IMR-90 (cell line): ENCODE data around the gene SLC25A44. TPM values are rescaled to one million over a fixed set of nuclear protein-coding genes. Genes with fewer than 3 reads are reported as not detected.

Experiments used
- ATAC-seq: fragments of 200-7000 bp; cut with Tn5 transposase; 2 replicates; pipeline ENCODE4 v1.9.1; 2020; ENCODE audit warnings: low read depth, mild to moderate bottlenecking, moderate library complexity
- BruUV-seq: library from RNA; stranded (reverse); fragments of 400-500 nt; replicated peaks from 2 replicates; lab custom pipeline; 2021; lab: Mats Ljungman, UMichigan
- CTCF ChIA-PET: fragments of 300-600 bp; formaldehyde crosslinking; extraction: SDS; loops from one replicate; lab custom pipeline; 2021; ENCODE audit warnings: antibody characterized with exemption; lab: Yijun Ruan, JAX
- POLR2A ChIA-PET: fragments of 300-600 bp; sonication (Branson Sonifier 250); formaldehyde crosslinking; loops from one replicate; lab custom pipeline; 2022; ENCODE audit warnings: antibody characterized with exemption; ENCODE audit not compliant: unreplicated experiment; lab: Charles Lee
- DNase-seq: peaks from one replicate; pipeline ENCODE4 v3.0.0; 2013
- H2AFZ ChIP-seq: replicated peaks from 2 replicates; pipeline ENCODE3; 2013; ENCODE audit warnings: low read length, mild to moderate bottlenecking; ENCODE audit not compliant: poor library complexity
- H2AK5ac ChIP-seq: 2 replicates; pipeline ENCODE4 v1.6.1; 2013; ENCODE audit warnings: low read depth, low read length, inconsistent platforms
- H2AK9ac ChIP-seq: replicated peaks from 2 replicates; pipeline ENCODE3; 2013; ENCODE audit warnings: mild to moderate bottlenecking, low read depth, low read length, moderate library complexity; ENCODE audit not compliant: poor library complexity
- H2BK120ac ChIP-seq: 2 replicates; pipeline ENCODE4 v1.6.1; 2013; ENCODE audit warnings: low read depth, low read length, inconsistent platforms
- H2BK15ac ChIP-seq: 3 replicates; pipeline ENCODE4 v1.6.1; 2013; ENCODE audit warnings: low read depth, low read length, inconsistent platforms
- H2BK20ac ChIP-seq: 2 replicates; pipeline ENCODE4 v1.6.1; 2013; ENCODE audit warnings: low read depth, mild to moderate bottlenecking, inconsistent platforms, low read length, moderate library complexity
- H2BK5ac ChIP-seq: 2 replicates; pipeline ENCODE4 v1.6.1; 2013; ENCODE audit warnings: mild to moderate bottlenecking, low read depth, low read length, inconsistent platforms; ENCODE audit not compliant: poor library complexity, severe bottlenecking
- H3K14ac ChIP-seq: replicated peaks from 2 replicates; pipeline ENCODE4 v1.6.1; 2013; ENCODE audit warnings: low read depth, low read length, inconsistent platforms
- H3K18ac ChIP-seq: 2 replicates; pipeline ENCODE4 v1.6.1; 2013; ENCODE audit warnings: low read depth, low read length, control low read depth
- H3K23ac ChIP-seq: 2 replicates; pipeline ENCODE4 v1.6.1; 2013; ENCODE audit warnings: low read depth, low read length, inconsistent platforms
- H3K27ac ChIP-seq: 2 replicates; pipeline ENCODE4 v1.5.1; 2013; ENCODE audit warnings: mild to moderate bottlenecking, control low read depth, low read length; ENCODE audit not compliant: insufficient read depth
- H3K27me3 ChIP-seq: 2 replicates; pipeline ENCODE4 v1.6.1; 2013; ENCODE audit warnings: low read length; ENCODE audit not compliant: control insufficient read depth, insufficient read depth
- H3K36me3 ChIP-seq: 2 replicates; pipeline ENCODE4 v1.6.1; 2013; ENCODE audit warnings: low read length, mixed read lengths; ENCODE audit not compliant: control insufficient read depth, insufficient read depth
- H3K4ac ChIP-seq: 2 replicates; pipeline ENCODE4 v1.6.1; 2013; ENCODE audit warnings: low read depth, low read length, inconsistent platforms
- H3K4me1 ChIP-seq: 2 replicates; pipeline ENCODE4 v1.6.1; 2013; ENCODE audit warnings: low read length, mixed read lengths; ENCODE audit not compliant: control insufficient read depth, insufficient read depth
- H3K4me2 ChIP-seq: 2 replicates; pipeline ENCODE4 v1.6.1; 2013; ENCODE audit warnings: low read depth, mild to moderate bottlenecking, control low read depth, low read length, moderate library complexity
- H3K4me3 ChIP-seq: 2 replicates; pipeline ENCODE4 v1.5.1; 2013; ENCODE audit warnings: low read depth, mild to moderate bottlenecking, control low read depth, low read length, moderate library complexity; ENCODE audit not compliant: insufficient read depth
- H3K56ac ChIP-seq: 2 replicates; pipeline ENCODE4 v1.6.1; 2013; ENCODE audit warnings: low read length, inconsistent platforms; ENCODE audit not compliant: insufficient read depth; ENCODE audit errors: extremely low read depth
- H3K79me1 ChIP-seq, 2 experiments: 2 replicates each; pipeline ENCODE4 v1.6.1; 2013; ENCODE audit warnings: low read length in 2 of 2, inconsistent platforms in 1 of 2, low read depth in 1 of 2
- H3K9ac ChIP-seq: 2 replicates; pipeline ENCODE4 v1.6.1; 2013; ENCODE audit warnings: low read depth, low read length, control low read depth
- H3K9me1 ChIP-seq: 2 replicates; pipeline ENCODE4 v1.6.1; 2013; ENCODE audit warnings: low read length, inconsistent platforms; ENCODE audit not compliant: insufficient read depth
- H3K9me3 ChIP-seq: 2 replicates; pipeline ENCODE4 v1.6.1; 2013; ENCODE audit warnings: low read length; ENCODE audit not compliant: control insufficient read depth, insufficient read depth
- H4K20me1 ChIP-seq: 2 replicates; pipeline ENCODE4 v1.6.1; 2013; ENCODE audit warnings: low read length, inconsistent platforms; ENCODE audit not compliant: insufficient read depth
- H4K5ac ChIP-seq: 2 replicates; pipeline ENCODE4 v1.6.1; 2013; ENCODE audit warnings: mild to moderate bottlenecking, low read depth, low read length, control low read depth
- H4K8ac ChIP-seq, 2 experiments: 2 replicates each; pipeline ENCODE4 v1.6.1; 2013; ENCODE audit warnings: low read depth in 2 of 2, low read length in 2 of 2, control low read depth in 1 of 2, inconsistent platforms in 1 of 2
- H4K91ac ChIP-seq: 2 replicates; pipeline ENCODE4 v1.6.1; 2013; ENCODE audit warnings: low read depth, low read length, inconsistent platforms; ENCODE audit not compliant: insufficient read depth
- CEBPB ChIP-seq: IDR thresholded peaks from 2 replicates; pipeline ENCODE4 v1.6.1; 2012; ENCODE audit warnings: low read depth, low read length, improper control_type of control experiment
- CHD1 ChIP-seq: IDR thresholded peaks from 2 replicates; pipeline ENCODE4 v1.6.1; 2012; ENCODE audit warnings: low read depth, low read length, improper control_type of control experiment
- CTCF ChIP-seq: conservative IDR thresholded peaks from 2 replicates; pipeline ENCODE4 v1.5.1; 2012; ENCODE audit warnings: mild to moderate bottlenecking, low read depth, low read length, improper control_type of control experiment
- ELK1 ChIP-seq: fragments of 150-350 bp; IDR thresholded peaks from 2 replicates; pipeline ENCODE4 v1.6.1; 2016; ENCODE audit warnings: low read depth, mild to moderate bottlenecking, low read length, moderate library complexity, borderline replicate concordance
- FOS ChIP-seq: fragments of 150-350 bp; IDR thresholded peaks from 2 replicates; pipeline ENCODE4 v1.6.1; 2016; ENCODE audit warnings: low read depth, low read length
- MAFK ChIP-seq: IDR thresholded peaks from 2 replicates; pipeline ENCODE4 v1.6.1; 2012; ENCODE audit warnings: low read depth, low read length, improper control_type of control experiment
- MAZ ChIP-seq: IDR thresholded peaks from 2 replicates; pipeline ENCODE4 v1.6.1; 2012; ENCODE audit warnings: low read depth, mild to moderate bottlenecking, low read length, improper control_type of control experiment, moderate library complexity, borderline replicate concordance
- MXI1 ChIP-seq: IDR thresholded peaks from 2 replicates; pipeline ENCODE4 v1.6.1; 2012; ENCODE audit warnings: low read depth, mild to moderate bottlenecking, low read length, moderate library complexity, borderline replicate concordance
- NFE2L2 ChIP-seq: fragments of 150-350 bp; IDR thresholded peaks from 2 replicates; pipeline ENCODE4 v1.6.1; 2016; ENCODE audit warnings: low read depth, mild to moderate bottlenecking, low read length
- POLR2A ChIP-seq: IDR thresholded peaks from 2 replicates; pipeline ENCODE4 v1.6.1; 2012; ENCODE audit warnings: mild to moderate bottlenecking, low read depth, low read length
- RAD21 ChIP-seq: IDR thresholded peaks from 2 replicates; pipeline ENCODE4 v1.6.1; 2012; ENCODE audit warnings: low read length, improper control_type of control experiment
- RCOR1 ChIP-seq: IDR thresholded peaks from 2 replicates; pipeline ENCODE4 v1.6.1; 2012; ENCODE audit warnings: mild to moderate bottlenecking, low read length, improper control_type of control experiment; ENCODE audit not compliant: insufficient replicate concordance
- RFX5 ChIP-seq: IDR thresholded peaks from 2 replicates; pipeline ENCODE4 v1.8.0; 2012; ENCODE audit warnings: low read depth, mild to moderate bottlenecking, low read length, moderate library complexity
- SMC3 ChIP-seq: fragments of 150-350 bp; IDR thresholded peaks from 2 replicates; pipeline ENCODE4 v1.6.1; 2016; ENCODE audit warnings: low read depth, mild to moderate bottlenecking, antibody characterized with exemption, low read length, moderate library complexity
- USF2 ChIP-seq: fragments of 150-350 bp; IDR thresholded peaks from 2 replicates; pipeline ENCODE4 v1.6.1; 2017; ENCODE audit warnings: mild to moderate bottlenecking, antibody characterized with exemption, low read length, low read depth
- WGBS, 2 experiments: methylation state at CpG; one replicate each; pipeline versions ENCODE4 v1.1.5 to v1.1.7; 2013; ENCODE audit warnings: missing lambda C conversion rate in 2 of 2; ENCODE audit not compliant: insufficient read length in 1 of 2; ENCODE audit errors: extremely low coverage in 2 of 2; 5-methylcytosine and 5-hydroxymethylcytosine counted together
- dilution Hi-C: fragments of 300-500 bp; cut with HindIII; formaldehyde crosslinking; loops from one replicate; pipeline ENCODE4 v1.14.3; 2018; ENCODE audit warnings: low sequenced_read_pairs; ENCODE audit not compliant: unreplicated experiment
- in situ Hi-C: fragments of 300-500 bp; cut with MboI; formaldehyde crosslinking; loops from 3 replicates; pipeline ENCODE4 v1.14.3; 2019; ENCODE audit warnings: low sequenced_read_pairs, inconsistent platforms, mixed read lengths
- intact Hi-C: fragments of 100-400 bp; cut with micrococcal nuclease; formaldehyde crosslinking; loops from 2 replicates; pipeline ENCODE4 v1.10.0; 2022
- polyA plus RNA-seq, 3 experiments: library from polyadenylated mRNA; depleted of rRNA; stranded (reverse); fragments of >200 nt; gene quantifications; 2 replicates each; pipeline ENCODE4 v1.2.3, GENCODE V29; 2012; ENCODE audit warnings: low replicate concordance in 1 of 3
- total RNA-seq: library from RNA; depleted of rRNA; stranded (reverse); fragments of >200 nt; gene quantifications from 2 replicates; pipeline ENCODE4 v1.2.3, GENCODE V29; 2012

The SLC25A44 gene
- total and polyA plus RNA-seq, 2 of the 4 experiments (the other 2 are of a cell fraction): 12.7 to 20.2 TPM

- POLR2A ChIA-PET: interaction anchor here (0.9 kb wide), 1 partner anchor 9 kb away, joined by 3 read pairs; the partner anchor contains the start of gene PMF1
- no peak for ATAC-seq
- no peak overlapping the region for H2BK120ac ChIP-seq
- TF ChIP-seq NFE2L2 (no peak), CTCF (no peak), MAFK (no peak), RCOR1 (no peak), CHD1 (no peak), MAZ (no peak), MXI1 (no peak), USF2 (no peak), FOS (no peak), POLR2A (no peak), RFX5 (no peak), ELK1 (no peak), RAD21 (no peak), SMC3 (no peak), CEBPB (no peak)
Observed at GRCh38 chr1:156221986-156222692, 28.2 kb downstream of the SLC25A44 start.

More at GRCh38 chr1:156221986-156222692, 28.2 kb downstream of the SLC25A44 start:
- Histone ChIP-seq H3K4me3 (no peak overlapping the region), H3K4ac (no peak overlapping the region), H2AFZ (no peak overlapping the region), H3K9ac (no peak overlapping the region), H3K4me2 (no peak overlapping the region), H3K36me3 (peaks cover 17% of the 10 kb centered on the region), H4K5ac (no peak overlapping the region), H4K91ac (no peak overlapping the region), H2BK15ac (no peak overlapping the region), H3K56ac (no peak overlapping the region), H2AK5ac (no peak overlapping the region), H4K8ac (no peak overlapping the region), H3K9me1 (peaks cover 4% of the 10 kb centered on the region), H3K23ac (no peak overlapping the region), H3K79me1 (peaks cover 14 to 38% of the 10 kb centered on the region in 2 experiments), H3K14ac (no peak overlapping the region), H3K27ac (no peak overlapping the region), H2AK9ac (no peak overlapping the region), H3K18ac (no peak overlapping the region), H2BK20ac (no peak overlapping the region), H3K9me3 (no peaks in the 10 kb centered on the region), H3K4me1 (peaks cover 4% of the 10 kb centered on the region; the same call in 1 of the 2 replicates), H3K27me3 (no peaks in the 10 kb centered on the region), H2BK5ac (no peak overlapping the region), H4K20me1 (no peaks in the 10 kb centered on the region)
- no CpG with 5 or more reads among the region's 13 CpGs for WGBS, 2 experiments
- DNase-seq: no peak
- CTCF ChIA-PET: no interaction called here
- in situ Hi-C loops: loop anchor here (5.0 kb wide), 1 partner anchor 130 kb away; no protein-coding TSS in a partner anchor
- no TSS peak for BruUV-seq
- dilution Hi-C loops: no loop called here
- intact Hi-C loops: no loop called here
